B cell (primary cell): ENCODE results near the gene TTLL6.

Experiments
- EZH2 ChIP-seq: IDR thresholded peaks from 2 replicates; pipeline ENCODE4 v1.6.1; 2012; ENCODE audit warnings: borderline replicate concordance, low read depth, mild to moderate bottlenecking, moderate library complexity, low read length; ENCODE audit not compliant: insufficient read depth, poor library complexity, severe bottlenecking
- TF ChIP-seq, protein P1 (sequence below): fragments of 200-600 bp; IDR thresholded peaks from one replicate; pipeline ENCODE4 v1.8.0; 2022; ENCODE audit warnings: antibody characterized with exemption, mild to moderate bottlenecking

DNA sequence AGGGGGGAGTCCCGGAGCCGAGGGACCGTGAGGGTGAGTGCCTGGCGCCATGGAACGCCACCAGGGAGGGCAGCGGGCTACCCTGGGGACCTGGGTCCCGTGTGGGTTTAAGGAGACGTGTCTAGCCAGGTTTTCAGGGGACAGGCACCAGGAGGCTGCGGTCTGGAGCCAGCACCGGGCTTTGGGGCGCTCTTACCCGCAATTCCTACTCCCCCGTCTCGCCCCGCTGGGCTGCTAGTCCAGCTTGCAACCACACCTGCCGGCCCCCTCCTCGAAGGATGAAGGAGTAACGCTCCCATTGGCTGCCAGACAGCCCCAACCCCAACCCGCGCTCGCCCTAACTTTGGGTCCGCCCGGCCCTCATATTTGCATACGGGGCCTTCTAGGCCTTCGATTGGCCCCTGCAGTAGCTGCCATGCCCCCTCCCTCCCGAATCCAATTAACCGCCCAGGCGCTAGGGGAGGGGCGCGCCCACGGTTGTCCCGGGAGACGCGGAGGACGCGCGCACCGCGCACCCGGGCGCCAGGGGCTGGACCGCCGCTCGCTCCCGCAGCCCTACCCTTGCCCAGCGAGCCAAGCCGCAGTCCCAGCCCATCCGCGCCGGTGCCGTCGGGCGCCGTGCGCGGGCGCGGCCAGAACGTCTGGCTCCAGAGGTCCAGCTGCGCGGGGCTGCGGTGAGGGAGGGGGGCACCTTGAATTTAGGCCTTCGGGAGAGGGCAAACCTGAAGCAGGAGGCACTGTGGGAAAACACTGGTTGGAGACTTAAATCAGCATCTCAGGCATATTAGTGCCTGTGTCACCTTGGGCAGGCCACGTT, at the start of gene TTLL6:
- TF ChIP-seq, protein P1, sequence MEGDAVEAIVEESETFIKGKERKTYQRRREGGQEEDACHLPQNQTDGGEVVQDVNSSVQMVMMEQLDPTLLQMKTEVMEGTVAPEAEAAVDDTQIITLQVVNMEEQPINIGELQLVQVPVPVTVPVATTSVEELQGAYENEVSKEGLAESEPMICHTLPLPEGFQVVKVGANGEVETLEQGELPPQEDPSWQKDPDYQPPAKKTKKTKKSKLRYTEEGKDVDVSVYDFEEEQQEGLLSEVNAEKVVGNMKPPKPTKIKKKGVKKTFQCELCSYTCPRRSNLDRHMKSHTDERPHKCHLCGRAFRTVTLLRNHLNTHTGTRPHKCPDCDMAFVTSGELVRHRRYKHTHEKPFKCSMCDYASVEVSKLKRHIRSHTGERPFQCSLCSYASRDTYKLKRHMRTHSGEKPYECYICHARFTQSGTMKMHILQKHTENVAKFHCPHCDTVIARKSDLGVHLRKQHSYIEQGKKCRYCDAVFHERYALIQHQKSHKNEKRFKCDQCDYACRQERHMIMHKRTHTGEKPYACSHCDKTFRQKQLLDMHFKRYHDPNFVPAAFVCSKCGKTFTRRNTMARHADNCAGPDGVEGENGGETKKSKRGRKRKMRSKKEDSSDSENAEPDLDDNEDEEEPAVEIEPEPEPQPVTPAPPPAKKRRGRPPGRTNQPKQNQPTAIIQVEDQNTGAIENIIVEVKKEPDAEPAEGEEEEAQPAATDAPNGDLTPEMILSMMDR = no peak
- no peak for TF ChIP-seq EZH2
